GM12878 (cell line): ENCODE results near the gene MDM1. TPM values are rescaled to one million over a fixed set of nuclear protein-coding genes. Genes with fewer than 3 reads are reported as not detected.

Experiments used
- ATAC-seq: fragments of 200-7000 bp; cut with Tn5 transposase; 3 replicates; pipeline ENCODE4 v1.9.1; 2020; ENCODE audit warnings: mild to moderate bottlenecking, moderate library complexity
- BruUV-seq: library from RNA; stranded (reverse); fragments of 400-500 nt; replicated peaks from 2 replicates; lab custom pipeline; 2021; lab: Mats Ljungman, UMichigan
- CTCF ChIA-PET: fragments of 300-600 bp; sonication (Branson Sonifier 250); formaldehyde crosslinking; extraction: SDS; loops from one replicate; lab custom pipeline; 2021; ENCODE audit warnings: inconsistent platforms; lab: Yijun Ruan, JAX
- POLR2A ChIA-PET: fragments of 350-600 bp; formaldehyde crosslinking; extraction: SDS; loops from one replicate; lab custom pipeline; 2021; ENCODE audit warnings: inconsistent platforms; lab: Charles Lee
- RAD21 ChIA-PET: fragments of 300-600 bp; sonication (Branson Sonifier 250); formaldehyde crosslinking; loops from one replicate; lab custom pipeline; 2023; ENCODE audit warnings: antibody characterized with exemption; ENCODE audit not compliant: unreplicated experiment; lab: Charles Lee
- SMC1A ChIA-PET: fragments of 300-600 bp; sonication (Branson Sonifier 250); formaldehyde crosslinking; loops from one replicate; lab custom pipeline; 2023; ENCODE audit not compliant: unreplicated experiment, uncharacterized antibody; lab: Charles Lee
- DNase-seq: peaks from one replicate; pipeline ENCODE4 v3.0.0-alpha.2; 2011; ENCODE audit warnings: low read depth, low spot score
- FAIRE-seq: peaks from 3 replicates; lab custom pipeline; 2011; peaks lifted over from hg19 to GRCh38; lab: Jason Lieb, UNC
- H2AFZ ChIP-seq: 2 replicates; pipeline ENCODE4 v1.6.0; 2011; ENCODE audit warnings: low read depth, low read length, control low read depth; ENCODE audit not compliant: control insufficient read depth
- H3K27ac ChIP-seq: 2 replicates; pipeline ENCODE4 v1.5.1; 2011; ENCODE audit warnings: control low read depth; ENCODE audit not compliant: control insufficient read depth, insufficient read depth
- H3K27me3 ChIP-seq, 2 experiments: replicated peaks in 1 of 2; 2 replicates each; pipeline versions ENCODE4 v1.6.0 to v1.6.1; 2011; ENCODE audit warnings: low read length in 1 of 2; ENCODE audit not compliant: control insufficient read depth in 2 of 2, insufficient read depth in 2 of 2
- H3K36me3 ChIP-seq, 2 experiments: 2 replicates each; pipeline ENCODE4 v1.5.1; 2011; ENCODE audit warnings: low read length in 1 of 2; ENCODE audit not compliant: control insufficient read depth in 2 of 2, insufficient read depth in 2 of 2
- H3K4me1 ChIP-seq: 2 replicates; pipeline ENCODE4 v1.6.1; 2011; ENCODE audit warnings: mild to moderate bottlenecking, low read length, moderate library complexity, mixed read lengths; ENCODE audit not compliant: control insufficient read depth, insufficient read depth
- H3K4me2 ChIP-seq: 2 replicates; pipeline ENCODE4 v1.6.0; 2011; ENCODE audit warnings: control low read depth; ENCODE audit not compliant: control insufficient read depth, insufficient read depth
- H3K4me3 ChIP-seq: fragments of 200-600 bp; sonication (generic); 2 replicates; pipeline ENCODE4 v1.5.1; 2016
- H3K79me2 ChIP-seq: 2 replicates; pipeline ENCODE4 v1.6.0; 2011; ENCODE audit warnings: low read length; ENCODE audit not compliant: control insufficient read depth, insufficient read depth
- H3K9ac ChIP-seq: 2 replicates; pipeline ENCODE4 v1.8.0; 2011; ENCODE audit warnings: low read length, control low read depth, mixed read lengths; ENCODE audit not compliant: control insufficient read depth, insufficient read depth
- H3K9me3 ChIP-seq: replicated peaks from 3 replicates; pipeline ENCODE4 v1.5.1; 2011; ENCODE audit warnings: mild to moderate bottlenecking, low read length; ENCODE audit not compliant: control insufficient read depth, insufficient read depth
- H4K20me1 ChIP-seq: 2 replicates; pipeline ENCODE4 v1.6.0; 2011; ENCODE audit not compliant: control insufficient read depth, insufficient read depth
- CBX3 ChIP-seq: fragments of 200-600 bp; sonication (generic); IDR thresholded peaks from 2 replicates; pipeline ENCODE4 v1.6.1; 2016; ENCODE audit warnings: low read depth, borderline replicate concordance
- CBX5 ChIP-seq: sonication (generic); IDR thresholded peaks from 2 replicates; pipeline ENCODE4 v1.6.1; 2016; ENCODE audit warnings: low read depth, moderate library complexity, mild to moderate bottlenecking, inconsistent platforms
- KDM1A ChIP-seq: fragments of 200-600 bp; sonication (generic); IDR thresholded peaks from 2 replicates; pipeline ENCODE4 v1.6.1; 2016; ENCODE audit warnings: borderline replicate concordance
- POU2F2 ChIP-seq: IDR thresholded peaks from 3 replicates; pipeline ENCODE4 v1.6.1; 2011; ENCODE audit warnings: low read depth, mild to moderate bottlenecking, low read length, borderline replicate concordance
- REST ChIP-seq: IDR thresholded peaks from 2 replicates; pipeline ENCODE4 v1.6.1; 2012; ENCODE audit warnings: mild to moderate bottlenecking, low read depth, low read length
- STAT3 ChIP-seq: IDR thresholded peaks from 2 replicates; pipeline ENCODE4 v1.6.1; 2011; ENCODE audit warnings: low read depth, low read length, improper control_type of control experiment
- SUZ12 ChIP-seq: fragments of 200-600 bp; sonication (generic); IDR thresholded peaks from one replicate; pipeline ENCODE4 v1.6.1; 2018; ENCODE audit warnings: antibody characterized with exemption, mild to moderate bottlenecking; ENCODE audit not compliant: unreplicated experiment
- ZNF217 ChIP-seq: fragments of 450-650 bp; IDR thresholded peaks from 2 replicates; pipeline ENCODE4 v1.6.1; 2017; ENCODE audit warnings: antibody characterized with exemption, mild to moderate bottlenecking
- ZNF384 ChIP-seq: IDR thresholded peaks from 2 replicates; pipeline ENCODE4 v1.6.1; 2012; ENCODE audit warnings: low read depth, mild to moderate bottlenecking, low read length, improper control_type of control experiment, borderline replicate concordance
- WGBS: methylation state at CpG from one replicate; pipeline ENCODE4 v1.1.6; 2016; ENCODE audit warnings: low lambda C conversion rate; ENCODE audit not compliant: insufficient replicate concordance, insufficient coverage; ENCODE audit errors: missing lambda C conversion rate; 5-methylcytosine and 5-hydroxymethylcytosine counted together
- in situ Hi-C: fragments of 300-500 bp; cut with MboI; formaldehyde crosslinking; loops from 9 replicates; pipeline ENCODE4 v1.14.3; 2018; ENCODE audit warnings: mixed read lengths
- intact Hi-C: fragments of 100-400 bp; cut with micrococcal nuclease; formaldehyde crosslinking; loops from one replicate; pipeline ENCODE4 v1.14.2; 2022; ENCODE audit not compliant: unreplicated experiment
- polyA plus RNA-seq, 11 experiments: library from polyadenylated mRNA; depleted of rRNA in 4 of 11; unstranded in 6 of 11; stranded (reverse) in 5 of 11; fragments of >200 nt; fragmentation: Nextera tagmentation in 4 of 11; fragmentation: Illumina TruSeq in 1 of 11; extraction: Ambion mirVana in 4 of 11; extraction: Trizol in 1 of 11; gene quantifications; 1 replicate in 1 of 11; 2 replicates in 10 of 11; pipeline versions ENCODE4 v1.2.1 to v1.2.3, GENCODE V29; 2011 to 2016; ENCODE audit warnings: inconsistent platforms in 2 of 11, missing spikeins in 2 of 11, low read depth in 1 of 11
- total RNA-seq, 4 experiments: library from RNA; depleted of rRNA in 3 of 4; stranded (reverse); fragments of >200 nt in 3 of 4; fragmentation: Illumina TruSeq in 1 of 4; extraction: Trizol in 1 of 4; gene quantifications; 2 replicates each; pipeline versions ENCODE4 v1.2.1 to v1.2.3, GENCODE V29; 2013 to 2021
- TF ChIP-seq, protein P1 (sequence below): fragments of 450-650 bp; formaldehyde crosslinking; IDR thresholded peaks from 2 replicates; pipeline ENCODE4 v1.4.0; 2022; ENCODE audit warnings: mild to moderate bottlenecking, moderate library complexity
- TF ChIP-seq, protein P2 (sequence below): IDR thresholded peaks from 2 replicates; pipeline ENCODE4 v1.6.1; 2011; ENCODE audit warnings: low read depth, low read length, improper control_type of control experiment, borderline replicate concordance
- TF ChIP-seq, protein P3 (sequence below): fragments of 450-650 bp; IDR thresholded peaks from 2 replicates; pipeline ENCODE4 v1.6.1; 2016; ENCODE audit warnings: mild to moderate bottlenecking

Gene MDM1
- total and polyA plus RNA-seq, 10 of the 15 experiments (the other 5 are each of a cell fraction or from before 2014, with no cell fraction given), result 10.1 to 25.3 (median 16.5) TPM

GRCh38 chr12:68354977-68355541 is 22.9 kb upstream of the MDM1 start:
- CTCF ChIA-PET, result interaction anchor here (0.6 to 0.9 kb wide), 2 partner anchors 19 to 370 kb away, joined by 3 read pairs; no protein-coding TSS in a partner anchor
- H3K36me3 ChIP-seq, result no peaks in the 10 kb centered on the region
- 57% methylated on average over 4 of the region's 4 CpGs for WGBS
- in situ Hi-C loops, result loop anchor here (25.0 kb wide), 1 partner anchor 257 kb away; the partner anchor contains the start of gene RAP1B
- RAD21 ChIA-PET, result interaction anchor here (0.6 to 1.7 kb wide), 5 partner anchors 20 to 278 kb away, joined by 3 to 7 read pairs (median 4); no protein-coding TSS in a partner anchor
- H3K27ac ChIP-seq, result no peak overlapping the region
- POLR2A ChIA-PET, result no interaction called here
- DNase-seq (no peak), FAIRE-seq (no peak), ATAC-seq (no peak)
- BruUV-seq, result no TSS peak
- H3K79me2 ChIP-seq, result no peaks in the 10 kb centered on the region
- no peaks in the 10 kb centered on the region for H3K27me3 ChIP-seq
- no peaks in the 10 kb centered on the region for H4K20me1 ChIP-seq
- intact Hi-C loops, result loop anchor here (5.0 kb wide), 2 partner anchors 277 to 332 kb away; partner anchors contain the start of gene NUP107
- H3K9me3 ChIP-seq, result no peaks in the 10 kb centered on the region
- H3K4me2 ChIP-seq, result no peak overlapping the region
- no peak overlapping the region for H3K9ac ChIP-seq
- H3K4me3 ChIP-seq, result no peak overlapping the region
- SMC1A ChIA-PET, result interaction anchor here (1.0 to 7.1 kb wide), 7 partner anchors 15 to 259 kb away, joined by 3 to 108 read pairs (median 4); no protein-coding TSS in a partner anchor
- H2AFZ ChIP-seq, result no peak overlapping the region
- peaks cover 14% of the 10 kb centered on the region for H3K4me1 ChIP-seq
- TF ChIP-seq, protein P1, sequence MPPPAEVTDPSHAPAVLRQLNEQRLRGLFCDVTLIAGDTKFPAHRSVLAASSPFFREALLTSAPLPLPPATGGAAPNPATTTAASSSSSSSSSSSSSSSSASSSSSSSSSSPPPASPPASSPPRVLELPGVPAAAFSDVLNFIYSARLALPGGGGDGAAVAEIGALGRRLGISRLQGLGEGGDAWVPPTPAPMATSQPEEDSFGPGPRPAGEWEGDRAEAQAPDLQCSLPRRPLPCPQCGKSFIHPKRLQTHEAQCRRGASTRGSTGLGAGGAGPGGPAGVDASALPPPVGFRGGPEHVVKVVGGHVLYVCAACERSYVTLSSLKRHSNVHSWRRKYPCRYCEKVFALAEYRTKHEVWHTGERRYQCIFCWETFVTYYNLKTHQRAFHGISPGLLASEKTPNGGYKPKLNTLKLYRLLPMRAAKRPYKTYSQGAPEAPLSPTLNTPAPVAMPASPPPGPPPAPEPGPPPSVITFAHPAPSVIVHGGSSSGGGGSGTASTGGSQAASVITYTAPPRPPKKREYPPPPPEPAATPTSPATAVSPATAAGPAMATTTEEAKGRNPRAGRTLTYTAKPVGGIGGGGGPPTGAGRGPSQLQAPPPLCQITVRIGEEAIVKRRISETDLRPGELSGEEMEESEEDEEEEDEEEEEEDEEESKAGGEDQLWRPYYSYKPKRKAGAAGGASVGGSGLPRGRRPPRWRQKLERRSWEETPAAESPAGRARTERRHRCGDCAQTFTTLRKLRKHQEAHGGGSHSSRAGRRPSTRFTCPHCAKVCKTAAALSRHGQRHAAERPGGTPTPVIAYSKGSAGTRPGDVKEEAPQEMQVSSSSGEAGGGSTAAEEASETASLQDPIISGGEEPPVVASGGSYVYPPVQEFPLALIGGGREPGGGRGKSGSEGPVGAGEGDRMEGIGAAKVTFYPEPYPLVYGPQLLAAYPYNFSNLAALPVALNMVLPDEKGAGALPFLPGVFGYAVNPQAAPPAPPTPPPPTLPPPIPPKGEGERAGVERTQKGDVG (CRISPR knock-in tag), result no peak
- TF ChIP-seq REST, result no peak
- TF ChIP-seq POU2F2, result no peak
- TF ChIP-seq CBX5, result no peak
- TF ChIP-seq, protein P2, sequence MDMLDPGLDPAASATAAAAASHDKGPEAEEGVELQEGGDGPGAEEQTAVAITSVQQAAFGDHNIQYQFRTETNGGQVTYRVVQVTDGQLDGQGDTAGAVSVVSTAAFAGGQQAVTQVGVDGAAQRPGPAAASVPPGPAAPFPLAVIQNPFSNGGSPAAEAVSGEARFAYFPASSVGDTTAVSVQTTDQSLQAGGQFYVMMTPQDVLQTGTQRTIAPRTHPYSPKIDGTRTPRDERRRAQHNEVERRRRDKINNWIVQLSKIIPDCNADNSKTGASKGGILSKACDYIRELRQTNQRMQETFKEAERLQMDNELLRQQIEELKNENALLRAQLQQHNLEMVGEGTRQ, result no peak
- TF ChIP-seq, protein P3, sequence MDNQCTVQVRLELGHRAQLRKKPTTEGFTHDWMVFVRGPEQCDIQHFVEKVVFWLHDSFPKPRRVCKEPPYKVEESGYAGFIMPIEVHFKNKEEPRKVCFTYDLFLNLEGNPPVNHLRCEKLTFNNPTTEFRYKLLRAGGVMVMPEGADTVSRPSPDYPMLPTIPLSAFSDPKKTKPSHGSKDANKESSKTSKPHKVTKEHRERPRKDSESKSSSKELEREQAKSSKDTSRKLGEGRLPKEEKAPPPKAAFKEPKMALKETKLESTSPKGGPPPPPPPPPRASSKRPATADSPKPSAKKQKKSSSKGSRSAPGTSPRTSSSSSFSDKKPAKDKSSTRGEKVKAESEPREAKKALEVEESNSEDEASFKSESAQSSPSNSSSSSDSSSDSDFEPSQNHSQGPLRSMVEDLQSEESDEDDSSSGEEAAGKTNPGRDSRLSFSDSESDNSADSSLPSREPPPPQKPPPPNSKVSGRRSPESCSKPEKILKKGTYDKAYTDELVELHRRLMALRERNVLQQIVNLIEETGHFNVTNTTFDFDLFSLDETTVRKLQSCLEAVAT, result no peak
- TF ChIP-seq KDM1A, result no peak
- TF ChIP-seq CBX3, result no peak
- no peak for TF ChIP-seq ZNF217
- TF ChIP-seq SUZ12, result no peak
- no peak for TF ChIP-seq STAT3
- no peak for TF ChIP-seq ZNF384
